ENCODE data around the gene DCTPP1.

Gene DCTPP1

GRCh38 chr16:30394592-30395154 is 35.2 kb downstream of the DCTPP1 start:
- in situ Hi-C loops (cut with HindIII; ENCODE audit: low sequenced_read_pairs): no loop called here

- in situ Hi-C loops (cut with HindIII; ENCODE audit: low sequenced_read_pairs): no loop called here
Observed at GRCh38 chr16:30383521-30383920, 46.3 kb downstream of the DCTPP1 start.

- in situ Hi-C loops (cut with HindIII; ENCODE audit: low sequenced_read_pairs): no loop called here
Observed at GRCh38 chr16:30382111-30382881, 47.5 kb downstream of the DCTPP1 start, which contains the start of gene SEPTIN1. Gene SEPTIN1, minus strand, starts transcription at chr16:30382561. Its CDS starts 19 bp downstream, at chr16:30382542.

GRCh38 chr16:30381291-30382041 is 48.4 kb downstream of the DCTPP1 start:
- in situ Hi-C loops (cut with HindIII; ENCODE audit: low sequenced_read_pairs): no loop called here

- in situ Hi-C loops (cut with HindIII; ENCODE audit: low sequenced_read_pairs): no loop called here
Observed at GRCh38 chr16:30380803-30381208, 49.0 kb downstream of the DCTPP1 start.

GRCh38 chr16:30380072-30380802 is 49.6 kb downstream of the DCTPP1 start:
- in situ Hi-C loops (cut with HindIII; ENCODE audit: low sequenced_read_pairs): no loop called here

GRCh38 chr16:30379158-30379783 is 50.6 kb downstream of the DCTPP1 start:
- in situ Hi-C loops (cut with HindIII; ENCODE audit: low sequenced_read_pairs): no loop called here

GRCh38 chr16:30378236-30379157 is 51.3 kb downstream of the DCTPP1 start:
- in situ Hi-C loops (cut with HindIII; ENCODE audit: low sequenced_read_pairs): no loop called here

- in situ Hi-C loops (cut with HindIII; ENCODE audit: low sequenced_read_pairs): no loop called here
Observed at GRCh38 chr16:30377812-30378235, 52.0 kb downstream of the DCTPP1 start.

GRCh38 chr16:30377050-30377811 is 52.6 kb downstream of the DCTPP1 start:
- in situ Hi-C loops (cut with HindIII; ENCODE audit: low sequenced_read_pairs): no loop called here

- in situ Hi-C loops (cut with HindIII; ENCODE audit: low sequenced_read_pairs): no loop called here
Observed at GRCh38 chr16:30376461-30376902, 53.3 kb downstream of the DCTPP1 start.

GRCh38 chr16:30375864-30376263 is 54.0 kb downstream of the DCTPP1 start:
- in situ Hi-C loops (cut with HindIII; ENCODE audit: low sequenced_read_pairs): no loop called here

GRCh38 chr16:30374538-30374937 is 55.3 kb downstream of the DCTPP1 start, which contains the start of gene MYL11:
Gene MYL11, plus strand, starts transcription at chr16:30374802. Its CDS starts 56 bp downstream, at chr16:30374858.
- in situ Hi-C loops (cut with HindIII; ENCODE audit: low sequenced_read_pairs): no loop called here

Measured in DLD1 (cell line).